ENCODE measurements around the gene ADGRL3.
"Not testable (repeated sequence)": the region's sequence is repeated elsewhere in the genome, so short reads cannot be mapped to it uniquely, and the experiment has no call there.

The ADGRL3 gene

GRCh38 chr4:61630548-61630947 lies 430.4 kb downstream of the ADGRL3 start:
- TF ChIP-seq, protein P1, sequence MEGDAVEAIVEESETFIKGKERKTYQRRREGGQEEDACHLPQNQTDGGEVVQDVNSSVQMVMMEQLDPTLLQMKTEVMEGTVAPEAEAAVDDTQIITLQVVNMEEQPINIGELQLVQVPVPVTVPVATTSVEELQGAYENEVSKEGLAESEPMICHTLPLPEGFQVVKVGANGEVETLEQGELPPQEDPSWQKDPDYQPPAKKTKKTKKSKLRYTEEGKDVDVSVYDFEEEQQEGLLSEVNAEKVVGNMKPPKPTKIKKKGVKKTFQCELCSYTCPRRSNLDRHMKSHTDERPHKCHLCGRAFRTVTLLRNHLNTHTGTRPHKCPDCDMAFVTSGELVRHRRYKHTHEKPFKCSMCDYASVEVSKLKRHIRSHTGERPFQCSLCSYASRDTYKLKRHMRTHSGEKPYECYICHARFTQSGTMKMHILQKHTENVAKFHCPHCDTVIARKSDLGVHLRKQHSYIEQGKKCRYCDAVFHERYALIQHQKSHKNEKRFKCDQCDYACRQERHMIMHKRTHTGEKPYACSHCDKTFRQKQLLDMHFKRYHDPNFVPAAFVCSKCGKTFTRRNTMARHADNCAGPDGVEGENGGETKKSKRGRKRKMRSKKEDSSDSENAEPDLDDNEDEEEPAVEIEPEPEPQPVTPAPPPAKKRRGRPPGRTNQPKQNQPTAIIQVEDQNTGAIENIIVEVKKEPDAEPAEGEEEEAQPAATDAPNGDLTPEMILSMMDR (IDR thresholded peaks at IDR 0.05; ENCODE audit: low read depth, low read length): no peak
- no peak overlapping the region for H3K4me3 ChIP-seq (ENCODE audit: low read depth, low read length)

DNA sequence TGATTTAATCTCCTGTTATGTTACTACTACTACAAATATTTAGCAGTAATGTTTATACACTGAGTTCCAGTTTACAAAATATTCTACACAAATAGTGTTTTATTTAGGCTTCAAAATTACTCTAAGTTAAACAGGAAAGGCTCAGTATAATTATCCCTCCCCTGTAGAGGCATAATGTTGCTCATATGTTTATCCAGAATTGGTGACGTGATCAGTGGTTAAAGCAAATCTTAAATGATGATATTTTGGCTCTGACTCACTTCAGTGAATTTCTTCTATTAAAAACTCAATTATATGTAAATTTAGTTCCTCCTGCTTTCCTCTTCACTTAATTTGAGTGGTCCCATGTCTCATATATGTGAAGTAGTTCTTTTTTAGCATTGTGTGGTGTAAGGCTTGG lies 438.5 kb downstream of the ADGRL3 start:
- no peak overlapping the region for H3K4me3 ChIP-seq (ENCODE audit: low read depth, low read length)
- TF ChIP-seq, protein P1 (IDR thresholded peaks at IDR 0.05; ENCODE audit: low read depth, low read length): no peak

GRCh38 chr4:61646746-61647350 lies 446.7 kb downstream of the ADGRL3 start:
- H3K4me3 ChIP-seq (ENCODE audit: low read depth, low read length): not testable (repeated sequence)

- TF ChIP-seq, protein P1 (IDR thresholded peaks at IDR 0.05; ENCODE audit: low read depth, low read length): no peak
- no peak overlapping the region for H3K4me3 ChIP-seq (ENCODE audit: low read depth, low read length)
These were observed 448.1 kb downstream of the ADGRL3 start for GRCh38 chr4:61648264-61648663.

GRCh38 chr4:61657016-61657415 lies 456.9 kb downstream of the ADGRL3 start:
- no peak overlapping the region for H3K4me3 ChIP-seq (ENCODE audit: low read depth, low read length)
- TF ChIP-seq, protein P1 (IDR thresholded peaks at IDR 0.05; ENCODE audit: low read depth, low read length): no peak

DNA sequence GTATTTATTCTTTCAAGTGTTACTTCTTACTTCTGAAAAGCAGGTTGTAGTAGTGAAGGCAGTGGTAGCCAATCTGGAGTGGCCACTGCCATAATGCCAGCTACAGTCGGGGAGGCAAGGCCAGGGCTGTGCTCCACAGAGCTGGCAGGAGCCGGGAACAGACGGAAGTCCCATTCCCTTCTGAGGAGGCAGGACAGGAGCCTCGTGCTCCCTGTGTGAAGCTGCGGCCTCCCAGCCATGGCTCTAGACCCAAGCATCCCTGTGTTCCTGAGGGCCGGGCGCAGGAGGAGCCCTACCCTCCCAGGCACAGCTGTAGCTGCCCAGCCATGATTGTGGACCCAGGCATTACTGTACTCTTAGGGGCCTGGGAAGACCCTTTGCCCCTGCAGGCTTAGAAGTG lies 461.8 kb downstream of the ADGRL3 start:
- TF ChIP-seq, protein P1 (IDR thresholded peaks at IDR 0.05; ENCODE audit: low read depth, low read length): no peak
- H3K4me3 ChIP-seq (ENCODE audit: low read depth, low read length): no peak overlapping the region

DNA sequence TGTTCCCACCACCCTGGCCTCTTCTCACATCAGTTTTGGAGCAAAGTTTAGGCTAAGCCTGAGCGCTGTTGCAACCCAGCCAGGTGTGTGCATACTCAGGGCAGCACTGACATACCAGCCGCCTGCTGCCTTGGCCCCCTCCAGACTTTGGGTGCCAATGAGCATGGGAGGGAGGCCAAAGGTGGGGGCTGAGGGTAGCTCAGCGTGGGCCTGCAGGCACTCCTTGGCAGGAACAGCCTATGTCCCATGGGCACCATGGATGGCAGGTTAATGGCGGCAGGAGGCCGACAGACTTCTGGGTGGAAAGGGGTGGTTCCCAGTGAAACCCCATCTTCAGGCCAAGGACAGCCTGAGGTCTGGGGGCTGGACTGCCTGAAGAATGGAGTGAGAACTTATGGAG lies 462.2 kb downstream of the ADGRL3 start:
- no peak overlapping the region for H3K4me3 ChIP-seq (ENCODE audit: low read depth, low read length)
- TF ChIP-seq, protein P1 (IDR thresholded peaks at IDR 0.05; ENCODE audit: low read depth, low read length): no peak

DNA sequence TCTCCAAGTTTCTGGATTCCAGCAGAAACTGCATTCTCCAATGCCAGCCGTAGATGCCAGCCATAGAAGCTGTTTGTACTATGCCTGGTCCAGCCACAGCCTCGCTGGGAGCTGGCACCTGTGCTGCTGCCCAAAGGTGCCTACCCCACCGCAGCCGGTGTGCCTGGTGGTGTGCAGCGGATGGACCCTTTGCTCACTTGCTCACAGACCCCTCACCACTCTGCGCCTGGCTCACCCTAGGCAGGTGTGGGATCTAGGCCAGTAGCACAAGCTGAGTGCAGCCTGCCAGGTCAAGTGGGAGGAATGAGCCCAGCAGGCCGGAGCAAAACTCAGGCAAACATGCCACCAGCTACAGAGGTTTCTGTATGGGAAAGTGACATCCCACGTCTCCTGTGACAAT lies 463.2 kb downstream of the ADGRL3 start:
- TF ChIP-seq, protein P1 (IDR thresholded peaks at IDR 0.05; ENCODE audit: low read depth, low read length): no peak

More for the DNA sequence above, 463.2 kb downstream of the ADGRL3 start:
- no peak overlapping the region for H3K4me3 ChIP-seq (ENCODE audit: low read depth, low read length)

Measured in WI38 (cell line).